Tibial nerve (tissue), 4 donors: ENCODE data around the gene NOD2. TPM values are rescaled to one million over a fixed set of nuclear protein-coding genes. Genes with fewer than 3 reads are reported as not detected.

Experiments used
- DNase-seq, 2 donors: peaks; one replicate each; pipeline ENCODE4 v3.0.0-alpha.2; 2019; ENCODE audit warnings: low spot score in 2 of 2
- H3K27ac ChIP-seq, 4 donors: fragments of 200-600 bp; sonication (generic) in 3 of 4; one replicate each; pipeline ENCODE4 v1.5.1; 2017 to 2019; ENCODE audit warnings: mild to moderate bottlenecking in 1 of 4
- H3K27me3 ChIP-seq, 2 donors: fragments of 200-600 bp; sonication (generic) in 1 of 2; one replicate each; pipeline versions ENCODE4 v1.5.1 to v1.6.0; 2017 to 2019
- H3K36me3 ChIP-seq, 3 donors: fragments of 200-600 bp; sonication (generic); one replicate each; pipeline ENCODE4 v1.5.1; 2018 to 2019
- H3K4me1 ChIP-seq, 4 donors: fragments of 200-600 bp; sonication (generic) in 3 of 4; one replicate each; pipeline ENCODE4 v1.5.1; 2017 to 2019
- H3K4me3 ChIP-seq, 4 donors: fragments of 200-600 bp; sonication (generic) in 3 of 4; one replicate each; pipeline ENCODE4 v1.5.1; 2017 to 2019; ENCODE audit warnings: mild to moderate bottlenecking in 1 of 4, moderate library complexity in 1 of 4
- H3K9me3 ChIP-seq, 4 donors: fragments of 200-600 bp; sonication (generic) in 3 of 4; one replicate each; pipeline ENCODE4 v1.5.1; 2017 to 2019
- EP300 ChIP-seq, 2 donors: sonication (generic); formaldehyde crosslinking; IDR thresholded peaks; one replicate each; pipeline ENCODE4 v1.6.1; 2017; ENCODE audit warnings: antibody characterized with exemption in 2 of 2, mild to moderate bottlenecking in 1 of 2
- POLR2A ChIP-seq, 2 donors: fragments of 450-650 bp; IDR thresholded peaks; one replicate each; pipeline ENCODE4 v1.6.1; 2017; ENCODE audit warnings: antibody characterized with exemption in 2 of 2, mild to moderate bottlenecking in 2 of 2, moderate library complexity in 2 of 2
- WGBS, 2 donors: methylation state at CpG; one replicate each; pipeline ENCODE4 v1.1.5; 2018; 5-methylcytosine and 5-hydroxymethylcytosine counted together
- total RNA-seq, 4 donors: library from RNA; depleted of rRNA; stranded (reverse); fragments of >200 nt; gene quantifications; one replicate each; pipeline ENCODE4 v1.1.0, GENCODE V29; 2016
- TF ChIP-seq, protein P1 (sequence below), 5 experiments: fragments of 200-600 bp in 3 of 5; fragments of 450-650 bp in 2 of 5; sonication (generic) in 3 of 5; IDR thresholded peaks; one replicate each; pipeline ENCODE4 v1.5.1; 2016 to 2019; ENCODE audit warnings: antibody characterized with exemption in 5 of 5, mild to moderate bottlenecking in 3 of 5, moderate library complexity in 2 of 5

NOD2 gene
- total RNA-seq, 4 donors from 2014 or later = 1.3 to 10.2 (median 2.7) TPM

DNA sequence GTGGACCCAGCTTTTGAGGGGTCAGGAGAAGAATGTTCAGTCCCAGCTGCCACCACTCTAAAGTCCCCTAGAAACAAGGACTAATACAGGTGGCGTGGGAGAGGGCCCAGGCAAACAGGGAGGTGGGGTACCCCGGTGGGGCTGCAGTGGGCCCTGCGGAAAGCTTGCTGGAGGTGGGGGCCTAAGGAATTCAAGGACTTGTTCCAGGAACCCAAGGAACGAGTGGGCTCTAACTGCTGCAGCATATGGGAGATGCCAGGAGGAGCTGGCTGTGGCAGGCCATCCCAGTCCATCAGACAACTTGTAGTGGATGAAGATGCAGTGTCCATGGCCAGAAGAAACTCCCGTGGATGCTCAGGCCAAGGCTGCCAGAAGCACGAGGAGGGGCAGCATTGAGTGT, 22.9 kb upstream of the NOD2 start:
- peaks cover 0 to 2% (median 0%) of the 10 kb centered on the region in 4 donors for H3K4me1 ChIP-seq
- 89 to 94% methylated on average over 6 of the region's 6 CpGs for WGBS, 2 donors
- TF ChIP-seq POLR2A (IDR thresholded peaks at IDR 0.05) (no peak), EP300 (IDR thresholded peaks at IDR 0.05) (no peak)
- TF ChIP-seq, protein P1, sequence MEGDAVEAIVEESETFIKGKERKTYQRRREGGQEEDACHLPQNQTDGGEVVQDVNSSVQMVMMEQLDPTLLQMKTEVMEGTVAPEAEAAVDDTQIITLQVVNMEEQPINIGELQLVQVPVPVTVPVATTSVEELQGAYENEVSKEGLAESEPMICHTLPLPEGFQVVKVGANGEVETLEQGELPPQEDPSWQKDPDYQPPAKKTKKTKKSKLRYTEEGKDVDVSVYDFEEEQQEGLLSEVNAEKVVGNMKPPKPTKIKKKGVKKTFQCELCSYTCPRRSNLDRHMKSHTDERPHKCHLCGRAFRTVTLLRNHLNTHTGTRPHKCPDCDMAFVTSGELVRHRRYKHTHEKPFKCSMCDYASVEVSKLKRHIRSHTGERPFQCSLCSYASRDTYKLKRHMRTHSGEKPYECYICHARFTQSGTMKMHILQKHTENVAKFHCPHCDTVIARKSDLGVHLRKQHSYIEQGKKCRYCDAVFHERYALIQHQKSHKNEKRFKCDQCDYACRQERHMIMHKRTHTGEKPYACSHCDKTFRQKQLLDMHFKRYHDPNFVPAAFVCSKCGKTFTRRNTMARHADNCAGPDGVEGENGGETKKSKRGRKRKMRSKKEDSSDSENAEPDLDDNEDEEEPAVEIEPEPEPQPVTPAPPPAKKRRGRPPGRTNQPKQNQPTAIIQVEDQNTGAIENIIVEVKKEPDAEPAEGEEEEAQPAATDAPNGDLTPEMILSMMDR (IDR thresholded peaks at IDR 0.05) = no peak
- no peaks in the 10 kb centered on the region for H3K27me3 ChIP-seq
- DNase-seq = no peak
- H3K36me3 ChIP-seq = peaks cover 0 to 25% (median 0%) of the 10 kb centered on the region in 3 donors
- H3K4me3 ChIP-seq = no peak overlapping the region
- peaks cover 0 to 28% (median 4%) of the 10 kb centered on the region in 4 donors for H3K9me3 ChIP-seq
- no peak overlapping the region for H3K27ac ChIP-seq

GRCh38 chr16:50671644-50672260, 21.7 kb upstream of the NOD2 start:
- Histone ChIP-seq H3K36me3 (peaks cover 0 to 25% (median 0%) of the 10 kb centered on the region in 3 donors), H3K27ac (no peak overlapping the region), H3K4me3 (no peak overlapping the region), H3K9me3 (peaks cover 0 to 28% (median 4%) of the 10 kb centered on the region in 4 donors), H3K27me3 (no peaks in the 10 kb centered on the region), H3K4me1 (no peaks in the 10 kb centered on the region)
- no peak for DNase-seq
- TF ChIP-seq, protein P1 (IDR thresholded peaks at IDR 0.05) = peak in 3 of 5 experiments; percentile 12 to 43 (median 29)
- TF ChIP-seq EP300 (IDR thresholded peaks at IDR 0.05) = no peak
- 52 to 53% methylated on average over 2 of the region's 2 CpGs for WGBS, 2 donors

DNA sequence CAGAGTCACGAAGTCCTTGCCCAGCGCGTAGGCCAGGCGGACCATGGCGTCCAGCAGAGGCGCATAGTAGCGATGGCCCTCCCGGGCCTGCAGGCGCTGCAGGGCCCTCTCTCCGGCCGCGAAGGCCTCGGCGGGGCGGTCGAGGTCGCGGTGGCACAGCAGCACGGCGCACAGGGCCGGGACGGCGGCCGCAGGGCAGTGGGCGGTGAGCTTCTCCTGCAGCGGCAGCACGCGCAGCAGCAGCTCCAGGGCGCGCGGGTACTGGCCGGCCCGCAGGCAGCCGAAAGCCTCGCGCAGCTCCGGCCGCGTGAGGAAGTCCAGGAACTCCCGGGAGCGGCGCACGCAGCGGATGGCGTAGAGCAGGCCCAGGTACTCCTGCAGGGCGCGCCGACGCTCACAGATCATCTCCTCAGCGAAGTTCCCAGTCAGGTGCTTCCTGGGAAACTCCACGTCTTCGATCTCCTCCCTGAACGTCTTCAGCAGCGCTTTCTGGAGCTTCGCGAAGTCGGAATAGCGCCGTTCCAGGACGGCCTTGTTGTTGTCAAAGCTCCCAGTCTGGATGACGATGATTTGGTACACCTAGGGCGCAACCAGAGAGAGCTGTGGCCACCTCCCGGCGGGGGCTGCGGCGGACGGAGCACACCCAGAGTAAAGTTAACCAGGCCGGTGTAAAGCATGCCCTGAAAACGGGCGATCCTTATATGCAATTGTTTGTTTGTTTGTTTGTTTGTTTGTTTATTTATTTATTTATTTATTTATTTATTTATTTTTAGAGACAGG, 19.7 kb upstream of the NOD2 start:
- peaks cover 0 to 25% (median 0%) of the 10 kb centered on the region in 3 donors for H3K36me3 ChIP-seq
- no peak overlapping the region for H3K27ac ChIP-seq
- no peaks in the 10 kb centered on the region for H3K27me3 ChIP-seq
- WGBS, 2 donors = 70 to 80% methylated on average over 29 to 57 of the region's 70 CpGs
- H3K4me1 ChIP-seq = no peaks in the 10 kb centered on the region
- no peak for DNase-seq
- TF ChIP-seq POLR2A (IDR thresholded peaks at IDR 0.05) = no peak
- peaks cover 0 to 28% (median 4%) of the 10 kb centered on the region in 4 donors for H3K9me3 ChIP-seq
- H3K4me3 ChIP-seq = no peak overlapping the region

- Histone ChIP-seq H3K4me1 (no peaks in the 10 kb centered on the region), H3K27ac (no peak overlapping the region), H3K9me3 (peaks cover 0 to 28% (median 4%) of the 10 kb centered on the region in 4 donors), H3K27me3 (no peaks in the 10 kb centered on the region), H3K36me3 (peaks cover 0 to 25% (median 0%) of the 10 kb centered on the region in 3 donors), H3K4me3 (no peak overlapping the region)
- 86 to 92% methylated on average over 4 of the region's 4 CpGs for WGBS, 2 donors
- no peak for DNase-seq
- TF ChIP-seq, protein P1 (IDR thresholded peaks at IDR 0.05) = no peak
- TF ChIP-seq EP300 (IDR thresholded peaks at IDR 0.05) (no peak), POLR2A (IDR thresholded peaks at IDR 0.05) (no peak)
Measured at GRCh38 chr16:50674831-50675230, 18.6 kb upstream of the NOD2 start.

GRCh38 chr16:50675686-50676610, 17.5 kb upstream of the NOD2 start:
- Histone ChIP-seq H3K27ac (no peak overlapping the region), H3K27me3 (no peaks in the 10 kb centered on the region), H3K4me3 (no peak overlapping the region), H3K9me3 (peaks cover 0 to 28% (median 4%) of the 10 kb centered on the region in 4 donors), H3K4me1 (no peaks in the 10 kb centered on the region), H3K36me3 (peaks cover 0 to 25% (median 0%) of the 10 kb centered on the region in 3 donors)
- WGBS, 2 donors = 77 to 79% methylated on average over 23 of the region's 23 CpGs
- no peak for TF ChIP-seq EP300 (IDR thresholded peaks at IDR 0.05)
- no peak for TF ChIP-seq POLR2A (IDR thresholded peaks at IDR 0.05)
- TF ChIP-seq, protein P1 (IDR thresholded peaks at IDR 0.05) = no peak
- DNase-seq = no peak
